CD4-positive, alpha-beta T cell (primary cell): ENCODE results near the gene MEGF11. TPM values are rescaled to one million over a fixed set of nuclear protein-coding genes. Genes with fewer than 3 reads are reported as not detected.

ENCODE experiments used
- ATAC-seq: fragments of 200-7000 bp; cut with Tn5 transposase; one replicate; pipeline ENCODE4 v1.10.0; 2022; ENCODE audit warnings: mild to moderate bottlenecking; ENCODE audit not compliant: poor library complexity
- CTCF ChIA-PET: fragments of 350-600 bp; sonication (Branson Sonifier 250); formaldehyde crosslinking; loops from one replicate; lab custom pipeline; 2021; ENCODE audit warnings: antibody characterized with exemption, inconsistent platforms; lab: Charles Lee
- POLR2A ChIA-PET: fragments of 350-600 bp; sonication (Branson Sonifier 250); formaldehyde crosslinking; loops from one replicate; lab custom pipeline; 2021; ENCODE audit warnings: antibody characterized with exemption, inconsistent platforms; lab: Charles Lee
- DNase-seq, 14 experiments: peaks; one replicate each; pipeline ENCODE4 v3.0.0-alpha.2; 2013 to 2020; ENCODE audit warnings: mixed read lengths in 2 of 14
- H3K27ac ChIP-seq, 2 donors: one replicate each; pipeline versions ENCODE4 v1.5.1 to v1.7.0; 2013; ENCODE audit warnings: low read length in 2 of 2, low read depth in 1 of 2, mild to moderate bottlenecking in 1 of 2
- H3K27me3 ChIP-seq, 2 experiments: 1 replicate in 1 of 2; 2 replicates in 1 of 2; pipeline versions ENCODE4 v1.6.1 to v1.7.0; 2013; ENCODE audit warnings: low read length in 2 of 2, control low read depth in 1 of 2, mild to moderate bottlenecking in 1 of 2, moderate library complexity in 1 of 2; ENCODE audit not compliant: insufficient read depth in 2 of 2, control insufficient read depth in 1 of 2
- H3K36me3 ChIP-seq: one replicate; pipeline ENCODE4 v1.6.1; 2013; ENCODE audit warnings: low read length, control low read depth; ENCODE audit not compliant: insufficient read depth
- H3K4me1 ChIP-seq: one replicate; pipeline ENCODE4 v1.6.1; 2013; ENCODE audit warnings: low read length, control low read depth; ENCODE audit not compliant: insufficient read depth
- H3K4me3 ChIP-seq: one replicate; pipeline ENCODE4 v1.5.1; 2013; ENCODE audit warnings: mild to moderate bottlenecking, low read length, moderate library complexity
- H3K9me3 ChIP-seq, 2 experiments: 1 replicate in 1 of 2; 2 replicates in 1 of 2; pipeline versions ENCODE4 v1.6.1 to v1.7.0; 2013; ENCODE audit warnings: low read length in 2 of 2, mild to moderate bottlenecking in 2 of 2, control low read depth in 1 of 2, moderate library complexity in 1 of 2; ENCODE audit not compliant: control insufficient read depth in 1 of 2, insufficient read depth in 1 of 2
- H3K27ac Mint-ChIP-seq: one replicate; pipeline ENCODE4 v1.8.0; 2020; ENCODE audit warnings: mixed read lengths
- H3K27me3 Mint-ChIP-seq: one replicate; pipeline ENCODE4 v1.8.0; 2021; ENCODE audit warnings: mixed read lengths
- H3K36me3 Mint-ChIP-seq: one replicate; pipeline ENCODE4 v1.8.0; 2021; ENCODE audit warnings: low read depth, mixed read lengths
- H3K4me1 Mint-ChIP-seq: one replicate; pipeline ENCODE4 v1.8.0; 2021; ENCODE audit warnings: low read depth, mixed read lengths
- H3K4me3 Mint-ChIP-seq: one replicate; pipeline ENCODE4 v1.8.0; 2020; ENCODE audit warnings: mild to moderate bottlenecking, mixed read lengths
- H3K9me3 Mint-ChIP-seq: one replicate; pipeline ENCODE4 v1.8.0; 2020; ENCODE audit warnings: mixed read lengths
- intact Hi-C, 2 experiments: fragments of 100-400 bp; cut with DNase I in 1 of 2; cut with micrococcal nuclease in 1 of 2; formaldehyde crosslinking; loops; one replicate each; pipeline versions ENCODE4 v1.15.1 to v1.9.0; 2023 to 2025; cut with DNase I, micrococcal nuclease
- total RNA-seq, 174 experiments: library from RNA in 2 of 174; stranded (reverse) in 2 of 174; gene quantifications; one replicate each; pipeline ENCODE4 v1.2.3 and lab custom pipeline; 2021 to 2026
- TF ChIP-seq, protein P1 (sequence below): fragments of 200-600 bp; IDR thresholded peaks from one replicate; pipeline ENCODE4 v1.8.0; 2022; ENCODE audit warnings: antibody characterized with exemption, mild to moderate bottlenecking

MEGF11 gene
- total RNA-seq, 2 experiments from 2014 or later: not detected

DNA sequence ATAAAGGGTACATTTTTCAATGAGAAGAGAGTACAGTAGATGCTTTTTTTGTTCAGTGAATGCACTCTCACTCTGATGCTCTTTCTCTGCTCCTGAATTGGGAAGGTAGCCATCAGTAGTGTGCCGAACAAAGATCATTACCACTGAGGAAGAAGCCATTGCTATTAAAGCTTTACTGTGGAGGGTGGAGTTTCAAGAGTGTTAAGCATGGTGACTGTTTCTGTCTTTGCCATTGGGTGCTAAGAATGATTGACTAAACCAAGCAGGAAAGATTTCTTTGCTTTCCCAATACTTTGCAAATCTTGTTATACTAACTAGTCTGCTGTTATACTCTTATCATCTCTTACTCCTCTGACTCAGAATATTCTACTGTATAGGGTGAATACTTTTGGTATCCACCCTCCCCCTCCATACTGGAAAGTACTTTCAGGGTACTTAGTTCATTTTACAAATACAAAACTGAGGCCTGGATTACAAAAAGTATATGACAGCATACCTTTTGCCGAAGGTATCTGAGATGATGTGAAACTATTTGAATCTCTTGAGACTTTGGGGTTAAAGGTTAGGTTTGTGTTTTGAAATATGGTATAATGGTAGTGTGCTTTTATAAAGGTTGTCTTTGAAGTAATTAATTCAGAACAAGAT, 382.5 kb downstream of the MEGF11 start:
- ChIA-PET POLR2A (interaction anchor here (0.7 to 3.3 kb wide), 5 partner anchors 9 to 353 kb away, joined by 3 to 71 read pairs (median 8); partner anchors contain the start of genes DENND4A and DPP8), CTCF (interaction anchor here (0.6 to 0.7 kb wide), 5 partner anchors 29 to 524 kb away, joined by 3 to 5 read pairs (median 3); no protein-coding TSS in a partner anchor)
- peak overlapping the region in 1 of 2 donors; percentile 5 for H3K27ac ChIP-seq
- H3K4me1 Mint-ChIP-seq: peaks cover 60% of the 10 kb centered on the region
- peak overlapping the region; percentile 99 for H3K4me3 Mint-ChIP-seq
- DNase-seq (peak in 2 of 14 experiments; percentile 23 to 27), ATAC-seq (no peak)
- H3K27me3 ChIP-seq: no peaks in the 10 kb centered on the region
- intact Hi-C loops: loop anchor here (5.0 to 10.0 kb wide), 2 partner anchors 111 to 634 kb away; partner anchors contain the start of genes RPL4 (in 1 of the 2) and ZWILCH (in 1 of the 2)
- peaks cover 21% of the 10 kb centered on the region for H3K4me1 ChIP-seq
- peaks cover 3% of the 10 kb centered on the region for H3K27me3 Mint-ChIP-seq
- peak overlapping the region; percentile 98 for H3K4me3 ChIP-seq
- H3K27ac Mint-ChIP-seq: peak overlapping the region; percentile 100
- H3K9me3 Mint-ChIP-seq: no peaks in the 10 kb centered on the region
- TF ChIP-seq, protein P1, sequence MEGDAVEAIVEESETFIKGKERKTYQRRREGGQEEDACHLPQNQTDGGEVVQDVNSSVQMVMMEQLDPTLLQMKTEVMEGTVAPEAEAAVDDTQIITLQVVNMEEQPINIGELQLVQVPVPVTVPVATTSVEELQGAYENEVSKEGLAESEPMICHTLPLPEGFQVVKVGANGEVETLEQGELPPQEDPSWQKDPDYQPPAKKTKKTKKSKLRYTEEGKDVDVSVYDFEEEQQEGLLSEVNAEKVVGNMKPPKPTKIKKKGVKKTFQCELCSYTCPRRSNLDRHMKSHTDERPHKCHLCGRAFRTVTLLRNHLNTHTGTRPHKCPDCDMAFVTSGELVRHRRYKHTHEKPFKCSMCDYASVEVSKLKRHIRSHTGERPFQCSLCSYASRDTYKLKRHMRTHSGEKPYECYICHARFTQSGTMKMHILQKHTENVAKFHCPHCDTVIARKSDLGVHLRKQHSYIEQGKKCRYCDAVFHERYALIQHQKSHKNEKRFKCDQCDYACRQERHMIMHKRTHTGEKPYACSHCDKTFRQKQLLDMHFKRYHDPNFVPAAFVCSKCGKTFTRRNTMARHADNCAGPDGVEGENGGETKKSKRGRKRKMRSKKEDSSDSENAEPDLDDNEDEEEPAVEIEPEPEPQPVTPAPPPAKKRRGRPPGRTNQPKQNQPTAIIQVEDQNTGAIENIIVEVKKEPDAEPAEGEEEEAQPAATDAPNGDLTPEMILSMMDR: no peak
- peaks cover 40% of the 10 kb centered on the region for H3K36me3 Mint-ChIP-seq
- no peaks in the 10 kb centered on the region for H3K9me3 ChIP-seq
- H3K36me3 ChIP-seq: peaks cover 2% of the 10 kb centered on the region

DNA sequence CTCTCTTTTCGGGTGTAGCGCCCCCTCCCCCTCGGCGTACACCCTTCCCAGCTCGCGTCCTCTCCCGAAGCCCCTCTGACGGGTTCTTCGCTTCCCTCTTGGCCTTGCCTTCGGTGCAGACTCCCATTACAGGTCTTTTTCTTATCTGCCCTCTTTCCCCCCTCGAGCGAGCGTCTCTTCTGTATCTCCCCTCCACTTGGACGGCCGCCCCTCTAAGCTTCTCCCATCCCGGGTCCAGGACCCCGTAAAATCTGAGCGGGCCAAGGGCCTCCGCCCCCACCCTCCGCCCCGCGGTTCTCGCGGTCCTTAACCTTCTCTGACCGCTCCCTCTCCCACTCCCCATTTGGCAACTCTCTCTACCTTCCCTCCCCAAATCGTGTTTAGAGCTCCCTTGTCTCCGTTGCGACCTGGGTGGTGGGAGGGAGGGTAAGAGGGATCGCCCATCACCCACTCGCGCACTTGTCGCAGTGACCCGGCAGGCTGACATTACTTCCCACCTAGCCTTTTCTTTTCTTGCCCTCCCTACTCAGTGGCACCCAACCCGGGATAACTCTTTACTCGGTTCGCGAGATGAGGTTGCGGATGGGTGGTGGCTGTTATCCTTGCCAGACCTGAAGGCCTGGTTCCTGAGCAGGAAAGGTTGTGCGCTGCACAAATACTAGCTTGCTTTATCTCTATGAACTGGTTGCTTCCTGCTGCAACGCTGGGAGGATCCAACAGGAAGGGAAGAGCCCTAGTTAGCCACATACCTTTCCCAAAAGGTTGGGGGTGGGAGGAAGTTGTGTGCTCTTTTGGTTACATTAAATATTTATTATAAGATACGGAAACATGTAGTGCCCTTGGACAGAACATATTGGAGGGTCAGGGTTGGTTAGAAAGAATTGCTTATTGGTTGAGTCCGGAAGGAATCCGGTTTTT, 383.3 kb downstream of the MEGF11 start:
- peak overlapping the region; percentile 80 to 96 for H3K27ac ChIP-seq
- H3K9me3 ChIP-seq: no peaks in the 10 kb centered on the region
- no peaks in the 10 kb centered on the region for H3K36me3 ChIP-seq
- DNase-seq: peak in 10 of 14 experiments; percentile 3 to 45 (median 8)
- POLR2A ChIA-PET: interaction anchor here (0.8 to 3.3 kb wide), 29 partner anchors 10 to 1776 kb away, joined by 3 to 71 read pairs (median 5); partner anchors contain the start of genes CIAO2A, DENND4A, DPP8 and INTS14
- Mint-ChIP-seq H3K9me3 (no peaks in the 10 kb centered on the region), H3K4me3 (peak overlapping the region; percentile 99), H3K27me3 (peaks cover 3% of the 10 kb centered on the region), H3K36me3 (peaks cover 33% of the 10 kb centered on the region), H3K4me1 (peaks cover 53% of the 10 kb centered on the region), H3K27ac (peak overlapping the region; percentile 100)
- intact Hi-C loops: loop anchor here (1.0 to 10.0 kb wide), 9 partner anchors 17 to 685 kb away; partner anchors contain the start of genes DENND4A (in 2 of the 2), CLPX (in 1 of the 2), DPP8 (in 1 of the 2) and INTS14 (in 1 of the 2)
- peaks cover 21% of the 10 kb centered on the region for H3K4me1 ChIP-seq
- no peaks in the 10 kb centered on the region for H3K27me3 ChIP-seq
- ATAC-seq: no peak
- peak overlapping the region; percentile 98 for H3K4me3 ChIP-seq
- CTCF ChIA-PET: interaction anchor here (0.6 to 2.4 kb wide), 11 partner anchors 11 to 628 kb away, joined by 3 to 15 read pairs (median 5); partner anchors contain the start of genes DENND4A, INTS14 and SNAPC5
- TF ChIP-seq, protein P1: no peak
